ENCODE measurements around the gene ROPN1B.
"Not testable (repeated sequence)": the region's sequence is repeated elsewhere in the genome, so short reads cannot be mapped to it uniquely, and the experiment has no call there.

ROPN1B gene

DNA sequence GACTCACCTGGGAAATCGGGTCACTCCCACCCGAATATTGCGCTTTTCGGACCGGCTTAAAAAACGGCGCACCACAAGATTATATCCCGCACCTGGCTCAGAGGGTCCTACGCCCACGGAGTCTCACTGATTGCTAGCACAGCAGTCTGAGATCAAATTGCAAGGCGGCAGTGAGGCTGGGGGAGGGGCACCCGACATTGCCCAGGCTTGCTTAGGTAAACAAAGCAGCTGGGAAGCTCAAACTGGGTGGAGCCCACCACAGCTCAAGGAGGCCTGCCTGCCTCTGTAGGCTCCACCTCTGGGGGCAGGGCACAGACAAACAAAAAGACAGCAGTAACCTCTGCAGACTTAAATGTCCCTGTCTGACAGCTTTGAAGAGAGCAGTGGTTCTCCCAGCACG lies 32.1 kb upstream of the ROPN1B start:
- not testable (repeated sequence) for H3K9ac ChIP-seq (ENCODE audit: low read depth, low read length); H3K9me3 ChIP-seq (ENCODE audit: control insufficient read depth, insufficient read depth, low read length); H3K4me1 ChIP-seq (ENCODE audit: insufficient read depth, low read length); H3K36me3 ChIP-seq (ENCODE audit: insufficient read depth, low read length)

DNA sequence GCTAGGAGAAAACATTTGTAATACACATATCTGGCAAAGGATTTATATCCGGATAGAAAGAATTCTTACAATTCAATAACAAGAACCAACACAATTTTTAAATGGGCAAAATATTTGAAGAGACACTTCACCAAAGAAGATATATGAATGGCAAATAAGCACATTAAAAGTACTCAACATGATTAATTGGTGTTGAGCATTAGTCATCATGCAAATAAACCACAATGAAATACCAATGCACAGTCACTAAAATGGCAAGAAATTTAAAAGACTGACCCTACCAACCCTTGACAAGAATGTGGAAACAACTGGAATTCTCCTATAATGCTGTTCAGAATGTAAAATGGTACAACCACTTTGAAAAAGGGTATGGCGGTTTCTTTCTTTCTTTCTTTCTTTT lies 21.2 kb upstream of the ROPN1B start:
- H3K9me3 ChIP-seq (ENCODE audit: control insufficient read depth, insufficient read depth, low read length); H3K36me3 ChIP-seq (ENCODE audit: insufficient read depth, low read length); H3K4me1 ChIP-seq (ENCODE audit: insufficient read depth, low read length); H3K9ac ChIP-seq (ENCODE audit: low read depth, low read length): not testable (repeated sequence)

DNA sequence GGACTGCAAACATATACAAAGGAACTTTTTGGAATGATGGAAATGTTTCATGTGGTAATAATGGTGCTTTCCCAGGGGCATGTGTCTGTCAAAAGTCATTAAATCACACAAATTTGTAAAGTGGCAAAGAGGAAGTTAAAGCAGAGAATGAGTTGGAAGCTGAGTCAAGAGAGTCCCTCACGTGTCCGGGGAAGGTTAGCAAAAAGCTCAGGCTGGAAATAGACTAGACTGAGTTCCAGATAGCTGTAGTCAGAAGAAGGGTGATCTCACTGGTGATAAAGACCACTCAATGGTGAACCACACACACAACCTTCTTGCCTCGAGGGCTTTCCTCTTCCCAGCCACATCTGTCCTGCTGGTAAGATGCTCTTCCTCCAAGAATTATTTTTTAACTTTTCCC lies 20.1 kb upstream of the ROPN1B start:
- not testable (repeated sequence) for H3K9me3 ChIP-seq (ENCODE audit: control insufficient read depth, insufficient read depth, low read length); H3K9ac ChIP-seq (ENCODE audit: low read depth, low read length); H3K36me3 ChIP-seq (ENCODE audit: insufficient read depth, low read length); H3K4me1 ChIP-seq (ENCODE audit: insufficient read depth, low read length)

DNA sequence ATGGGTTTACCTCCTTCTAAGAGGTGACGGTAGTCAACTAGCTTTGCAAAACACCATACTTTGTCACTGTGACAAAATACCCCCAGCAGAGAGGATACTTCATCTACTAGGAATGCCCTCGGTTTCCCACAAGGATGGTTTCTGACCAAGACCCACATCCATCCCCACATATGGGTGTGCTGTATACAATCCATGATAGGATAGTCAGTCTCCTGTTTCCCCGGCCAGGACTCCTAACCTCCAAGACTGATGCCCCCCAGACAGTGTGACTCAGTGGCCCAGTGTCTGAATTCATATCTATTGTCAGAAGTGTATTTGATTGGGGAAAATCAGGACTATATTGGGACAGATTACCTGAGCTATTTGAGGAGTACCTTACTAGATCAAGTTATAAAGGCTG lies 17.8 kb upstream of the ROPN1B start:
- not testable (repeated sequence) for H3K9ac ChIP-seq (ENCODE audit: low read depth, low read length); H3K4me1 ChIP-seq (ENCODE audit: insufficient read depth, low read length); H3K36me3 ChIP-seq (ENCODE audit: insufficient read depth, low read length); H3K9me3 ChIP-seq (ENCODE audit: control insufficient read depth, insufficient read depth, low read length)

DNA sequence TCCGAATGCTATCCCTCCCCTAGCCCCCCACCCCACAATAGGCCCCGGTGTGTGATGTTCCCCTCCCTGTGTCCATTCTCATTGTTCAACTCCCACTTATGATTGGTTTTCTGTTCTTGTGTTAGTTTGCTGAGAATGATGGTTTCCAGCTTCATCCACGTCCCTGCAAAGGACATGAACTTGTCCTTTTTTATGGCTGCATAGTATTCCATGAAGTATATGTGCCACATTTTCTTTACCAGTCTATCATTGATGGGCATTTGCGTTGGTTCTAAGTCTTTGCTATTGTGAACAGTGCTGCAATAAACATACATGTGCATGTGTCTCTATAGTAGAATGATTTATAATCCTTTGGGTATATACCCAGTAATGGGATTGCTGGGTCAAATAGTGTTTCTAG lies 12.0 kb upstream of the ROPN1B start:
- H3K36me3 ChIP-seq (ENCODE audit: insufficient read depth, low read length); H3K9me3 ChIP-seq (ENCODE audit: control insufficient read depth, insufficient read depth, low read length); H3K9ac ChIP-seq (ENCODE audit: low read depth, low read length); H3K4me1 ChIP-seq (ENCODE audit: insufficient read depth, low read length): not testable (repeated sequence)

DNA sequence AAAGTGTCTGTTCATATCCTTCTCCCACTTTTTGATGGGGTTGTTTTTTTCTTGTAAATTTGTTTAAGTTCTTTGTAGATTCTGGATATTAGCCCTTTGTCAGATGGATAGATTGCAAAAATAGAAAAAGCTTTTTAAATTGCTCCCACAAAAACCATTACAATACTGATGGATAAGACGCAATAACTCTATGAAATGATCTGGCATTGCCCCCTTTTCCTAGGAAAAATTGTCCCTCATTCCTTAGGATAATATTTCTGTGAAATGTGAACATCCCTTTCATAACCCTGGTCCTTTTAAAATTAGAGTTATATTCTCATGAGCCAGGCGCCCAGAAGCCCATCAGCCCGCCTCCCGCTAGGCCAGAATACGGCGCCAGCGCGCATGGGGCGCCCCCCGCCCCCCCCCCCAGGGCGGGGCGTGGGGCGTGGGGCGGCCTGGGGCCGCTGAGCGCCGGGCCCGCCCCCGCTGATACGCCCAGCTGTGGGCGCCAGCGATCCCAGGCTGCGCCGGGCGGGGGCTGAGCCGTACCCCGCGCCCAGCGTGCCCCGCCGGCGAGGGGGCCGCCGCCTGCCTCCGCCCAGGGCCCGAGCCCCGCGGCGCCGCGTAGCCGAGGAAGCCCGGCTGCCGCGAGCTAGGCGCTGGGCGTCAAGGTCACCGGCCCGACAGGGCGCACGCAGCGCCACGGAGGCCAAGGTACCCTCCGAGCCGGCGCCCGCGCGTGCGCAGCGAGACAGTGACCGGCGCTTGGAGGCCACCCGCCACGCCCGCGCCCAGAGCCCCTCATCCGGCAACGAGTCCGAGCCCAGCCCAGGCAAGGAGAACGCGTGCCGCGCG lies 11.1 kb upstream of the ROPN1B start:
- Histone ChIP-seq H3K9me3 (ENCODE audit: control insufficient read depth, insufficient read depth, low read length) (no peaks in the 10 kb centered on the region), H3K36me3 (ENCODE audit: insufficient read depth, low read length) (no peaks in the 10 kb centered on the region), H3K9ac (ENCODE audit: low read depth, low read length) (no peak overlapping the region), H3K4me1 (ENCODE audit: insufficient read depth, low read length) (no peaks in the 10 kb centered on the region)

DNA sequence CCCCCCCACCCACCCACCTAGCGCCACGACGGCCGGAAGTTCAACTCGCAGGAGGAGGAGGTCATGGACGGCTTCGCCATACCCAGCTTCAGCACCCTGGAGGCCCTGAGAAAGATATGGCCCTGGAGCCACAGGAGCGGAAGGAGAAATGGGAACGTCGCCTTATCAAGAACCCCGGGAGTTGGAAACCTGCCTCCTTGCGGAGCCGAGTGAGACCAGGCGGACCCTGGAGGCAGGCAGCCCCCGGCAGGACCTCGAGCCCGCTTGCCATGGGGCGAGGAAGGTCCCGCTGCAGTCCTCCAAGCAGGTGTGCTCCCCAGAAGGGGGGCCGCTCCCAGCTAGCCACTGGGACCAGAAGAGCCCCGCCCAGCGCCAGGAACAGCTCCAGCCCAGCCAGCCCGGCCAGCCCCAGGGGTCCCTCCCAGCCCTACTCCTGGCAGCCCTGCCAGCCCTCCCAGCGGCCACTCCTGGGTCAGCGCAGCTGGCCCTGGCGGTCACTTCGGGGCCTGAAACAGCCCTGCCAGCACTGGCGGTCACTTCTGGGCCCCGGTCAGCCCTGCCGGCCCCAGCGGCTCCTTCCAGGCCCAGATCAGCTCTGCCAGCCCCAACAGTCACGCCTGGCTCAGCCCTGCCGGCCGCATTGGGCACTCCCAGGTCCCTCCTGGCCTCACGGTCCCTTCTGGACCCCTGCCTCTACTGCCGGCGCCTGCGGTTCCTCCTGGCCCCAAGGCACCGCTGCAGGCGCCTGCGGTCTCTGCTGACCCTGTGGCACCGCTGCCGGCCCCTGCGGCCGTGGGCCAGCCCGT lies 10.3 kb upstream of the ROPN1B start:
- Histone ChIP-seq H3K36me3 (ENCODE audit: insufficient read depth, low read length) (no peaks in the 10 kb centered on the region), H3K4me1 (ENCODE audit: insufficient read depth, low read length) (no peaks in the 10 kb centered on the region), H3K9me3 (ENCODE audit: control insufficient read depth, insufficient read depth, low read length) (no peaks in the 10 kb centered on the region), H3K9ac (ENCODE audit: low read depth, low read length) (no peak overlapping the region)

DNA sequence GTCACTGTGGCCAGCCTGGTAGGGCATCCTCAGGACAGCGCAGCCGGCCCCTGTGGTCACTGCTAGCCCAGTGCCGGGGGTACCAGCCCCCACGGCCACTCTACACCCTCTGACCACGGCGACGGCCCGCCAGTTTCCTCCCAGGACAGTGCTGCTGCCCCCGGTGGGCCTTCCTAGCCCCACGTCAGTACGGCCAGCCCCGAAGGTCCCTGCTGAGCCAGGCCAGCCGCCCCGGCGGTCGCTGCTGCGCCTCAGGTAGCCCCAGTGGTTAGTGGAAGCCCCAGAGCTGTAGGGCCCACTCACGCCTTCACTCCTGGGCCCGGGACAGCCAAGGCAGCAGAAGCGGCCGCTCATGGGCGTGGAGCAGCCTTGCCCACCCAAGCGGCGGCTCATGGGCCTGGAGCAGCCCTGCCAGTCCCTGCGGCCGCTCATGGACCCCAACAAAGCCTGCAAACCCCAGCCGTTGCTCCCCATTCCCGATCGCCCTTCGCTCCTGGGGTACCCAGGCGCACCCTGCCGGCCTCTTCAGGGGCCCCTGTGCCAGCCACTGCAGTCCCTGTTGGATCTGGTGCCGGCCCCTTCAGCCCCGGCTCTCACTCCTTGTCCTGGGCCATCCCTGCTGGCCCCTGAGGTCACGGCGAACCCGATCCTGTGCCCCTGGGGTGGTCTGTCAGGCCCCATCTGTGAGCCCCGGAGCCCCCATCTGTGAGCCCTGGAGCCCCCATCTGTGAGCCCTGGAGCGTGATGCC lies 9.5 kb upstream of the ROPN1B start:
- Histone ChIP-seq H3K4me1 (ENCODE audit: insufficient read depth, low read length) (no peaks in the 10 kb centered on the region), H3K9me3 (ENCODE audit: control insufficient read depth, insufficient read depth, low read length) (no peaks in the 10 kb centered on the region), H3K9ac (ENCODE audit: low read depth, low read length) (no peak overlapping the region), H3K36me3 (ENCODE audit: insufficient read depth, low read length) (no peaks in the 10 kb centered on the region)

DNA sequence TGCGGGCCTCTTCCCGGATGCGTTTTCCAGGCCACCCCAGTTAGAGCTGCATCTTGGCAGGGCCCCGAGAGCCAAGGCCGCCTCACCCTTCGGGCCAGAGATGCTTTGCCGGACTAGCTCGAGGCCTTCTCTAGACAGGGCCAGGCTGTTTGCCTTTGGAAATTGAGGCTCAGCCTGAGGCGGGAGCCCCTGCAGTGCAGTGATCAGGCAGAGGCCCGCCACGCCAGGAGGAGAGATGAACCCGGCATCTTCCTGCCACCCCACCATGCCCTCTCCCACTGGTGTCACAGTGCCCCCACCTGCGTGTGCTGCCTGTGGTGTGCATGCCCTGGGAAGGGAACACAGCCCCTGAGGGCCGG lies 8.9 kb upstream of the ROPN1B start:
- Histone ChIP-seq H3K9ac (ENCODE audit: low read depth, low read length) (no peak overlapping the region), H3K36me3 (ENCODE audit: insufficient read depth, low read length) (no peaks in the 10 kb centered on the region), H3K4me1 (ENCODE audit: insufficient read depth, low read length) (no peaks in the 10 kb centered on the region), H3K9me3 (ENCODE audit: control insufficient read depth, insufficient read depth, low read length) (no peaks in the 10 kb centered on the region)

DNA sequence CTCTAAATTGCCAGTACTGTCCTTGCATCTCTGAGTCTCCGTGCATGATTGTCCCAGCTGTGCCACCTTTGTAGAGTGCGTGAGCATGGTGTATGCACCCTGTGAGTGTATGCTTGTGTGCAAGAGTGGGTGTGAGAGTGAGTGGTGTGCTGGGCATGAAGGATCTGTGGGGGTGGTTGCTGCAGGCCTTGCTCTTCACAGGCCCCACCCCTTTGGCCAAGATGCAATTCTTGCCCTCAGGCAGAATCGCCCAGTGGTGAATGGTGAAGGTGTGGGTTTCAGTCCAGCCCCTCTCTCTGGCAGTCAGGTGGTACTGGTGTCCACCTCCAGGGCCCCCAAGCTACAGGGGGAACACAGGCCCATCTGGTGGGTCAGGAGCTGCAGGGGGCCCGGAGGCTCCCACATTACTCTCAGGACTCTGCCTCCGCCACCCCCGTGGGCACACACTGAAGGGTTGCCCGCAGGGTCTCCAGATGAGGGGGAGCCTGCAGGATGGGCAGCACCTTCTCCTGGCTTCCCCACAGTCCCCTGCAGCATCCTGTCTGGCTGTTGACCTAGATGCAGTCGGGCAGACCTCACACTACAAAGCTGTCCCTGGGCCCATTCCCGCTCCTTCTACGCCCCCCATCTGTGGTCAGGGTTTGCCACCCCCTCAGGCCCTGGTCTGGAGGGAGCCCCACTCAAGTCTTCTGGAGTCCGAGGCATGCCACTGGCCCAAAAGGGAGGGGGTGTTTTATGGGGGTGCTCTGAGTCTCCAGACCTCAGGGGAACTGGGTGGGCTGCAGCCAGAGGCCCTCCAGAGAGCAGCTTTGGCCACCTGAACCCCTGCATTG lies 8.3 kb upstream of the ROPN1B start:
- Histone ChIP-seq H3K9me3 (ENCODE audit: control insufficient read depth, insufficient read depth, low read length) (no peaks in the 10 kb centered on the region), H3K36me3 (ENCODE audit: insufficient read depth, low read length) (no peaks in the 10 kb centered on the region), H3K4me1 (ENCODE audit: insufficient read depth, low read length) (no peaks in the 10 kb centered on the region)

DNA sequence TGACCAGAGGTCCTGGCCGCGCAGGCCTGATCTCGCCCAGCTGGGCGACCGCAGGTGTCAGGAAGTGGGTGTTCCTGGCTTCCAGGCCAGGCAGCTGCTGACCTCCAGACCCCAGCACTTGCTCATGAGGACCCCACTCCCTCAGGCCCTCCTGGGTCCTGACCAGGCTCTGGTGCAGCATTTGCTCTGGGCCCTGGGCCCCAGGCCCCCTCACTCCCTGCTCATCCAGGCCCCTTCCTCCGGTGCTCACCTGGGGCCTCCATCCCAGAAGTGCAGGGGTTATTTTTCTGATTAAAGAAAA lies 7.7 kb upstream of the ROPN1B start:
- H3K9ac ChIP-seq (ENCODE audit: low read depth, low read length): no peak overlapping the region
- no peaks in the 10 kb centered on the region for H3K36me3 ChIP-seq (ENCODE audit: insufficient read depth, low read length)
- H3K4me1 ChIP-seq (ENCODE audit: insufficient read depth, low read length): no peaks in the 10 kb centered on the region
- no peaks in the 10 kb centered on the region for H3K9me3 ChIP-seq (ENCODE audit: control insufficient read depth, insufficient read depth, low read length)

More for the DNA sequence above, 8.3 kb upstream of the ROPN1B start:
- H3K9ac ChIP-seq (ENCODE audit: low read depth, low read length): no peak overlapping the region

DNA sequence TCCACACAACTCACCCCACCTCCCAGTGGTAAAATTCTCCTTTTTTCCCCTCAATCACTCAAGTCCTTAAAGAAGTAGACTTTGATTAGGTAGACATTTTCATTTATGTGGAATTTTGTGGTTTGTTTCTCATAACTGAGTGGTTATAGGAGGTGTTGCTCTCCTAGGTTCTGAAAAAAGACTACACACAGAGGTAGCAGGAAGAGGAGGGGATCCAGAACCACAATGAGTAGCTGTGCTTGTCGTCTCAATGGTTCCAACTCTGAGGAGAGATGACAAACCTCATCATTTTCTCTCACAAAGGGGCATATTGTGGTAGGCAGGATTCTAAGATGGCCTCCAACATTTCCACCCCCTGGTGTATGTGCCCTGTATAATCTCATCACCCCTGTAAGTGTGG lies 5.1 kb upstream of the ROPN1B start:
- H3K9me3 ChIP-seq (ENCODE audit: control insufficient read depth, insufficient read depth, low read length); H3K36me3 ChIP-seq (ENCODE audit: insufficient read depth, low read length); H3K9ac ChIP-seq (ENCODE audit: low read depth, low read length); H3K4me1 ChIP-seq (ENCODE audit: insufficient read depth, low read length): not testable (repeated sequence)

DNA sequence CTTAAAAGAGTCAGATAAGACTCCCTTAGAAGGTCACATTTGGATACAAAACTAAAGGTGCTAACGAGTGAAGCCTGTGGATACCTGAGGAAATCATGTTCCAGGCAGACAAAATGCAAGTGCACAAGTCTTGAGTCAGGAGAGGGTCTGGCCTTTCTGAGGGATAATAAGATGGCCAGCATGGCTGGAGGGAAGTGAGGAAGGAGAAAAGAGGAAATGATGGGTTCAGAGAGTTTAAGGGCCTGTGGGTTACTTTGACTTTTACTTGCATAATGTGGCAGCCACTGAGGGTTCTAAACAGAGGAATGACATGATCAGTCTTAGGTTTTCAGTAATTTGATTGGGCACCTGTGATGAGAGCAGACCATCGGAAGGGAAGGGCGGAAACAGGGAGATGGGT lies 3.5 kb upstream of the ROPN1B start:
- Histone ChIP-seq H3K9me3 (ENCODE audit: control insufficient read depth, insufficient read depth, low read length) (no peaks in the 10 kb centered on the region), H3K9ac (ENCODE audit: low read depth, low read length) (no peak overlapping the region), H3K4me1 (ENCODE audit: insufficient read depth, low read length) (no peaks in the 10 kb centered on the region), H3K36me3 (ENCODE audit: insufficient read depth, low read length) (no peaks in the 10 kb centered on the region)

DNA sequence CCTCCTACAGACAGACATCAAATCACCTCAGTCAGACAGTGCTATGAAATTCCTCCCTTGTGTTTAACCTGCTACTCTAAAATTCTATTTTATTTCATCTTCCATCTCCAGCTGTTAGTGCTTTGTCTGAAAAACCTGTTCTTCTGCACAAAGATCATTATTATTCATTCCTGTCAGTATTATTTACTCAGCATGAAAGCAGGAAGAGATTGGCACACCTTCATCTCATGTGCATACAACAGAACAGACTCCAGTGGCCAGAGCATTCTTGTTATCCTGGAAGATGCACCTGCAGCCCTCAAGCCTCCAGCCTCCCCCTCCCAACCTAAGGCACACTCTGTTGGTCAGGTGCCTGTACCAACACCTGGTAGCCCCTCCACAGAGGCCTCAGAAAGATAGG lies 1.8 kb upstream of the ROPN1B start:
- Histone ChIP-seq H3K4me1 (ENCODE audit: insufficient read depth, low read length) (no peaks in the 10 kb centered on the region), H3K9me3 (ENCODE audit: control insufficient read depth, insufficient read depth, low read length) (no peaks in the 10 kb centered on the region)

More for the DNA sequence above, 1.8 kb upstream of the ROPN1B start:
- Histone ChIP-seq H3K36me3 (ENCODE audit: insufficient read depth, low read length) (no peaks in the 10 kb centered on the region), H3K9ac (ENCODE audit: low read depth, low read length) (no peak overlapping the region)
